PC-9 (cell line): ENCODE data around the gene ZMAT3.

ENCODE experiments used
- CTCF ChIP-seq: fragments of 200-600 bp; sonication (generic); conservative IDR thresholded peaks from 2 replicates; pipeline ENCODE4 v1.6.1; 2017; ENCODE audit warnings: mixed run types, antibody characterized with exemption, mild to moderate bottlenecking, moderate library complexity
- EZH2 ChIP-seq: fragments of 200-600 bp; sonication (generic); IDR thresholded peaks from 2 replicates; pipeline ENCODE4 v1.8.0; 2017; ENCODE audit warnings: antibody characterized with exemption, low read depth

DNA sequence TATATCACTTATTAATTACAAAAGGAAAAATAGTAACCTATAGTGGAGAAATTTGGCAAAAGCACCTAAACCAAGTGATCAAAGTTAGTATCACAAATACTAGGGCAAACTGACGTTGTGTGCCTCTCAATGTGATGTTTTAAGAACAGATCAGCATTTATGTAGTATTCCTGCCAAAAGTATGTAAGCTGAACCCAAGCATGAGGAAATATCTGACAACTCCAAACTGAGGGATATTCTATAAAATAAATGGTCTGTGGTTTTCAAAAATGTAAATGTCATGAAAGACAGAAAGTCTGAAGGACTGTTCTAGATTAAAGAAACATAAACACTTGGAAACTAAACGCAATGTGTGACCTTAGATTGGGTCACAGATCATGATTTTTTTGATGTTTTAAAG is 42.3 kb upstream of the ZMAT3 start:
- TF ChIP-seq CTCF (no peak), EZH2 (no peak)
